Right lobe of liver (tissue), 6 donors: Measurements from ENCODE around the gene DIP2A. TPM values are rescaled to one million over a fixed set of nuclear protein-coding genes. Genes with fewer than 3 reads are reported as not detected.
A peak's percentile ranks its signal among the peaks of the same experiment; 100 is the strongest.

Experiments
- ATAC-seq, 4 donors: fragments of 200-7000 bp; cut with Tn5 transposase; one replicate each; pipeline ENCODE4 v1.9.1; 2020; ENCODE audit warnings: mild to moderate bottlenecking in 4 of 4, moderate library complexity in 4 of 4
- DNase-seq, 3 donors: peaks; one replicate each; pipeline ENCODE4 v3.0.0-alpha.2; 2020
- H3K27ac ChIP-seq, 3 donors: fragments of 200-600 bp; one replicate each; pipeline ENCODE4 v1.8.0; 2022
- H3K27me3 ChIP-seq, 2 donors: fragments of 200-600 bp; one replicate each; pipeline ENCODE4 v1.8.0; 2022
- H3K36me3 ChIP-seq, 4 donors: fragments of 200-600 bp; sonication (generic) in 1 of 4; one replicate each; pipeline versions ENCODE4 v1.5.1 to v1.8.0; 2017 to 2022; ENCODE audit warnings: control low read depth in 1 of 4
- H3K4me1 ChIP-seq, 4 donors: fragments of 200-600 bp; sonication (generic) in 1 of 4; one replicate each; pipeline versions ENCODE4 v1.5.1 to v1.8.0; 2017 to 2022; ENCODE audit warnings: control low read depth in 1 of 4
- H3K4me3 ChIP-seq, 3 donors: fragments of 200-600 bp; one replicate each; pipeline ENCODE4 v1.8.0; 2022
- H3K9me3 ChIP-seq, 4 donors: fragments of 200-600 bp; sonication (generic) in 1 of 4; one replicate each; pipeline versions ENCODE4 v1.5.1 to v1.8.0; 2017 to 2022; ENCODE audit warnings: control low read depth in 1 of 4
- CTCF ChIP-seq, 4 donors: fragments of 200-600 bp in 3 of 4; fragments of 450-650 bp in 1 of 4; IDR thresholded peaks; one replicate each; pipeline versions ENCODE4 v1.5.1 to v1.8.0; 2016 to 2022; ENCODE audit warnings: antibody characterized with exemption in 4 of 4, mild to moderate bottlenecking in 2 of 4
- POLR2A ChIP-seq: fragments of 450-650 bp; IDR thresholded peaks from one replicate; pipeline ENCODE4 v1.6.1; 2017; ENCODE audit warnings: antibody characterized with exemption, mild to moderate bottlenecking
- WGBS: methylation state at CpG from one replicate; pipeline ENCODE4 v1.1.6; 2018; ENCODE audit warnings: low coverage, low lambda C conversion rate; ENCODE audit not compliant: insufficient coverage; ENCODE audit errors: missing lambda C conversion rate; 5-methylcytosine and 5-hydroxymethylcytosine counted together
- intact Hi-C, 2 donors: fragments of 100-400 bp; cut with DNase I; formaldehyde crosslinking; loops; one replicate each; pipeline versions ENCODE4 v1.11.2 to v1.14.1; 2022
- total RNA-seq, 6 experiments: library from RNA; depleted of rRNA in 2 of 6; stranded (reverse); fragments of >200 nt in 2 of 6; fragmentation: NEBNext Ultra II Directional in 3 of 6; extraction: Animal tissue kit (Norgen Biotek cat#: 25700) in 3 of 6; gene quantifications; one replicate each; pipeline versions ENCODE4 v1.1.0 to v1.2.4, GENCODE V29; 2016 to 2023
- donor health status: DM: no; HTN: yes; CAD: no.
- donor health status: DM: no; HTN: no; CAD: no.
- donor health status: DM: no; HTN: no; CAD: no.
- donor health status: DM: no; HTN: yes; CAD: no.
- donor health status: DM: no; HTN: yes; CAD: no.

Gene DIP2A
- total RNA-seq, 6 experiments from 2014 or later, result 12.3 to 14.4 (median 13.1) TPM

GRCh38 chr21:46411691-46412090 is 47.0 kb upstream of the DIP2A start:
- Histone ChIP-seq H3K9me3 (no peaks in the 10 kb centered on the region), H3K4me1 (no peaks in the 10 kb centered on the region), H3K27ac (no peak overlapping the region), H3K4me3 (no peak overlapping the region), H3K36me3 (peaks cover 0 to 20% (median 6%) of the 10 kb centered on the region in 4 donors), H3K27me3 (no peaks in the 10 kb centered on the region)
- intact Hi-C loops, result no loop called here
- peak in 1 of 4 donors; percentile 25 for ATAC-seq
- WGBS, result 61% methylated on average over 6 of the region's 31 CpGs
- DNase-seq, result peak in 1 of 3 donors; percentile 34
- TF ChIP-seq POLR2A (no peak), CTCF (IDR thresholded peaks at IDR 0.05) (no peak)

GRCh38 chr21:46412521-46413364 is 45.9 kb upstream of the DIP2A start:
- ATAC-seq (no peak), DNase-seq (peak in 1 of 3 donors; percentile 24)
- Histone ChIP-seq H3K4me1 (no peaks in the 10 kb centered on the region), H3K27me3 (no peaks in the 10 kb centered on the region), H3K27ac (no peak overlapping the region), H3K9me3 (no peaks in the 10 kb centered on the region), H3K4me3 (no peak overlapping the region), H3K36me3 (peaks cover 0 to 20% (median 6%) of the 10 kb centered on the region in 4 donors)
- intact Hi-C loops, result no loop called here
- 90% methylated on average over 26 of the region's 39 CpGs for WGBS
- TF ChIP-seq CTCF (IDR thresholded peaks at IDR 0.05) (no peak), POLR2A (no peak)

GRCh38 chr21:46413365-46413696 is 45.4 kb upstream of the DIP2A start:
- no peaks in the 10 kb centered on the region for H3K9me3 ChIP-seq
- H3K27ac ChIP-seq, result no peak overlapping the region
- no peaks in the 10 kb centered on the region for H3K27me3 ChIP-seq
- DNase-seq (peak in 1 of 3 donors; percentile 30), ATAC-seq (no peak)
- TF ChIP-seq POLR2A, result no peak
- no peak for TF ChIP-seq CTCF (IDR thresholded peaks at IDR 0.05)
- H3K36me3 ChIP-seq, result peaks cover 0 to 20% (median 6%) of the 10 kb centered on the region in 4 donors
- no peaks in the 10 kb centered on the region for H3K4me1 ChIP-seq
- WGBS, result 78% methylated on average over 7 of the region's 9 CpGs
- intact Hi-C loops, result no loop called here
- H3K4me3 ChIP-seq, result no peak overlapping the region

- no peak for TF ChIP-seq CTCF (IDR thresholded peaks at IDR 0.05)
- TF ChIP-seq POLR2A, result no peak
- Histone ChIP-seq H3K27ac (no peak overlapping the region), H3K36me3 (peaks cover 0 to 24% (median 7%) of the 10 kb centered on the region in 4 donors), H3K4me3 (no peak overlapping the region), H3K4me1 (no peaks in the 10 kb centered on the region), H3K27me3 (no peaks in the 10 kb centered on the region), H3K9me3 (no peaks in the 10 kb centered on the region)
- intact Hi-C loops, result no loop called here
- ATAC-seq (no peak), DNase-seq (peak in 1 of 3 donors; percentile 29)
- 90% methylated on average over 4 of the region's 13 CpGs for WGBS
Measured at GRCh38 chr21:46414965-46415275, 43.8 kb upstream of the DIP2A start.
